PC-9 (cell line): ENCODE results near the gene ID1. TPM values are rescaled to one million over a fixed set of nuclear protein-coding genes. Genes with fewer than 3 reads are reported as not detected.

Experiments
- BruUV-seq: library from RNA; stranded (reverse); fragments of 400-500 nt; replicated peaks from 2 replicates; lab custom pipeline; 2021; lab: Mats Ljungman, UMichigan
- CTCF ChIA-PET: fragments of 300-600 bp; sonication (Branson Sonifier 250); formaldehyde crosslinking; loops from one replicate; lab custom pipeline; 2022; ENCODE audit warnings: antibody characterized with exemption; lab: Charles Lee
- POLR2A ChIA-PET: fragments of 300-600 bp; sonication (Branson Sonifier 250); formaldehyde crosslinking; loops from one replicate; lab custom pipeline; 2022; ENCODE audit warnings: antibody characterized with exemption; ENCODE audit not compliant: unreplicated experiment; lab: Charles Lee
- DNase-seq, 2 experiments: peaks; one replicate each; pipeline versions ENCODE4 v3.0.0 to v3.0.0-alpha.2; 2015 to 2022; ENCODE audit warnings: mixed read lengths in 1 of 2
- H2AFZ ChIP-seq: fragments of 200-600 bp; sonication (generic); 2 replicates; pipeline ENCODE4 v1.8.1; 2017; ENCODE audit warnings: antibody characterized with exemption
- H3F3A ChIP-seq: fragments of 200-600 bp; sonication (generic); 2 replicates; pipeline ENCODE4 v1.8.1; 2017; ENCODE audit warnings: antibody characterized with exemption, mild to moderate bottlenecking, low read depth; ENCODE audit not compliant: insufficient read depth
- H3K27ac ChIP-seq: fragments of 200-600 bp; sonication (generic); 2 replicates; pipeline ENCODE4 v1.6.1; 2016; ENCODE audit warnings: mixed run types
- H3K27me3 ChIP-seq: fragments of 200-600 bp; sonication (generic); 2 replicates; pipeline ENCODE4 v1.6.1; 2016; ENCODE audit warnings: low read depth, mixed run types; ENCODE audit not compliant: insufficient read depth
- H3K36me3 ChIP-seq: fragments of 200-600 bp; sonication (generic); 2 replicates; pipeline ENCODE4 v1.6.1; 2016; ENCODE audit warnings: low read depth, mixed run types
- H3K4me1 ChIP-seq: fragments of 200-600 bp; sonication (generic); replicated peaks from 2 replicates; pipeline ENCODE4 v1.6.1; 2016; ENCODE audit warnings: mixed run types; ENCODE audit not compliant: insufficient read depth
- H3K4me2 ChIP-seq: fragments of 200-600 bp; sonication (generic); 2 replicates; pipeline ENCODE4 v1.6.1; 2017; ENCODE audit warnings: mixed run types
- H3K4me3 ChIP-seq: fragments of 200-600 bp; sonication (generic); 2 replicates; pipeline ENCODE4 v1.6.1; 2016; ENCODE audit warnings: mixed run types
- H3K79me2 ChIP-seq: fragments of 200-600 bp; sonication (generic); 2 replicates; pipeline ENCODE4 v1.6.1; 2017; ENCODE audit warnings: low read depth, mixed run types
- H3K9me2 ChIP-seq: fragments of 200-600 bp; sonication (generic); 2 replicates; pipeline ENCODE4 v1.8.1; 2017; ENCODE audit warnings: mild to moderate bottlenecking; ENCODE audit not compliant: insufficient read depth
- H3K9me3 ChIP-seq: fragments of 200-600 bp; sonication (generic); 2 replicates; pipeline ENCODE4 v1.8.1; 2016; ENCODE audit warnings: low read depth; ENCODE audit not compliant: insufficient read depth
- H4K20me1 ChIP-seq: fragments of 200-600 bp; sonication (generic); 2 replicates; pipeline ENCODE4 v1.8.1; 2017; ENCODE audit not compliant: insufficient read depth
- CTCF ChIP-seq: fragments of 200-600 bp; sonication (generic); conservative IDR thresholded peaks from 2 replicates; pipeline ENCODE4 v1.6.1; 2017; ENCODE audit warnings: mixed run types, antibody characterized with exemption, mild to moderate bottlenecking, moderate library complexity
- EZH2 ChIP-seq: fragments of 200-600 bp; sonication (generic); IDR thresholded peaks from 2 replicates; pipeline ENCODE4 v1.8.0; 2017; ENCODE audit warnings: antibody characterized with exemption, low read depth
- intact Hi-C: fragments of 100-400 bp; cut with micrococcal nuclease; formaldehyde crosslinking; loops from one replicate; pipeline ENCODE4 v1.10.0; 2022; ENCODE audit not compliant: unreplicated experiment
- total RNA-seq: library from RNA; stranded (reverse); gene quantifications from 2 replicates; pipeline ENCODE4 v1.2.3, GENCODE V29; 2021

The ID1 gene
- total RNA-seq, 1 experiment from 2014 or later, result 74.4 TPM

GRCh38 chr20:31576751-31577150 lies 28.3 kb upstream of the ID1 start:
- Histone ChIP-seq H3F3A (peaks cover 22% of the 10 kb centered on the region; the same call in 1 of the 2 replicates), H2AFZ (no peak overlapping the region), H3K9me3 (no peaks in the 10 kb centered on the region), H3K27me3 (no peaks in the 10 kb centered on the region), H3K9me2 (no peaks in the 10 kb centered on the region), H3K27ac (no peak overlapping the region), H3K4me1 (peaks cover 22% of the 10 kb centered on the region), H3K36me3 (no peaks in the 10 kb centered on the region), H4K20me1 (no peaks in the 10 kb centered on the region), H3K4me3 (no peak overlapping the region), H3K4me2 (no peak overlapping the region), H3K79me2 (no peaks in the 10 kb centered on the region)
- BruUV-seq, result no TSS peak
- no peak for TF ChIP-seq EZH2
- no peak for TF ChIP-seq CTCF
- ChIA-PET CTCF (no interaction called here), POLR2A (no interaction called here)
- DNase-seq, result no peak
- intact Hi-C loops, result no loop called here

GRCh38 chr20:31577194-31577593 lies 27.9 kb upstream of the ID1 start:
- no peaks in the 10 kb centered on the region for H3K9me2 ChIP-seq
- no peaks in the 10 kb centered on the region for H3K9me3 ChIP-seq
- TF ChIP-seq CTCF (no peak), EZH2 (no peak)
- H2AFZ ChIP-seq, result no peak overlapping the region
- H3K4me1 ChIP-seq, result peaks cover 18% of the 10 kb centered on the region
- H3K27ac ChIP-seq, result no peak overlapping the region
- H3K4me3 ChIP-seq, result no peak overlapping the region
- H3F3A ChIP-seq, result peaks cover 19% of the 10 kb centered on the region; the same call in 1 of the 2 replicates
- ChIA-PET POLR2A (interaction anchor here (0.6 kb wide), 1 partner anchor 28 kb away, joined by 3 read pairs; the partner anchor contains the start of gene ID1), CTCF (no interaction called here)
- H3K79me2 ChIP-seq, result no peaks in the 10 kb centered on the region
- H3K27me3 ChIP-seq, result no peaks in the 10 kb centered on the region
- no peaks in the 10 kb centered on the region for H3K36me3 ChIP-seq
- no peak for DNase-seq
- BruUV-seq, result no TSS peak
- H3K4me2 ChIP-seq, result no peak overlapping the region
- intact Hi-C loops, result no loop called here
- no peaks in the 10 kb centered on the region for H4K20me1 ChIP-seq

- H3K9me3 ChIP-seq, result no peaks in the 10 kb centered on the region
- no peak overlapping the region for H3K4me2 ChIP-seq
- intact Hi-C loops, result no loop called here
- no peak overlapping the region for H3K4me3 ChIP-seq
- no peak for TF ChIP-seq EZH2
- no peak for TF ChIP-seq CTCF
- no peak for DNase-seq
- H4K20me1 ChIP-seq, result no peaks in the 10 kb centered on the region
- POLR2A ChIA-PET, result interaction anchor here (0.6 kb wide), 1 partner anchor 25 kb away, joined by 4 read pairs; no protein-coding TSS in a partner anchor
- BruUV-seq, result no TSS peak
- peaks cover 10% of the 10 kb centered on the region; the same call in 1 of the 2 replicates for H3F3A ChIP-seq
- no peaks in the 10 kb centered on the region for H3K9me2 ChIP-seq
- no peaks in the 10 kb centered on the region for H3K36me3 ChIP-seq
- H3K79me2 ChIP-seq, result no peaks in the 10 kb centered on the region
- no peak overlapping the region for H3K27ac ChIP-seq
- H2AFZ ChIP-seq, result no peak overlapping the region
- CTCF ChIA-PET, result no interaction called here
- H3K27me3 ChIP-seq, result no peaks in the 10 kb centered on the region
- peaks cover 13% of the 10 kb centered on the region for H3K4me1 ChIP-seq
These were observed 26.5 kb upstream of the ID1 start for GRCh38 chr20:31578448-31579138.
